ENCODE results near the gene IL1B. TPM values are rescaled to one million over a fixed set of nuclear protein-coding genes. Genes with fewer than 3 reads are reported as not detected.
A peak's percentile ranks its signal among the peaks of the same experiment; 100 is the strongest.
"Not testable (repeated sequence)": the region's sequence is repeated elsewhere in the genome, so short reads cannot be mapped to it uniquely, and the experiment has no call there.

IL1B gene
- total and polyA plus RNA-seq, 5 experiments from 2014 or later: not detected

- Mint-ChIP-seq H3K4me3 (no peak overlapping the region), H3K4me1 (peaks cover 0 to 3% (median under 1%) of the 10 kb centered on the region in 4 donors), H3K36me3 (peaks cover 0 to 15% (median 5%) of the 10 kb centered on the region in 3 donors), H3K9me3 (peaks cover 0 to 11% (median 0%) of the 10 kb centered on the region in 9 donors), H3K27me3 (peaks cover 9 to 58% (median 30%) of the 10 kb centered on the region in 5 donors), H3K27ac (no peak overlapping the region)
- DNase-seq (no peak), ATAC-seq (no peak)
- POLR2A ChIA-PET: no interaction called here
Observed at GRCh38 chr2:112870841-112871835, 34.6 kb upstream of the IL1B start.

- POLR2A ChIA-PET: no interaction called here
- DNase-seq (no peak), ATAC-seq (no peak)
- peaks cover 0 to 15% (median 5%) of the 10 kb centered on the region in 3 donors for H3K36me3 Mint-ChIP-seq
- no peak overlapping the region for H3K27ac Mint-ChIP-seq
- peaks cover 0 to 3% (median under 1%) of the 10 kb centered on the region in 4 donors for H3K4me1 Mint-ChIP-seq
- peaks cover 0 to 11% (median 0%) of the 10 kb centered on the region in 9 donors for H3K9me3 Mint-ChIP-seq
- H3K27me3 Mint-ChIP-seq: peaks cover 9 to 50% (median 30%) of the 10 kb centered on the region in 5 donors
- no peak overlapping the region for H3K4me3 Mint-ChIP-seq
Observed at GRCh38 chr2:112869258-112869842, 32.8 kb upstream of the IL1B start.

GRCh38 chr2:112867701-112868631 is 31.4 kb upstream of the IL1B start:
- Mint-ChIP-seq H3K4me3 (no peak overlapping the region), H3K27me3 (peaks cover 9 to 49% (median 29%) of the 10 kb centered on the region in 5 donors), H3K4me1 (peaks cover 0 to 3% (median under 1%) of the 10 kb centered on the region in 4 donors), H3K27ac (no peak overlapping the region), H3K36me3 (peaks cover 0 to 15% (median 5%) of the 10 kb centered on the region in 3 donors), H3K9me3 (peaks cover 0 to 11% (median 0%) of the 10 kb centered on the region in 9 donors)
- no peak for DNase-seq
- POLR2A ChIA-PET: no interaction called here
- no peak for ATAC-seq

- Mint-ChIP-seq H3K27me3 (peaks cover 6 to 32% (median 21%) of the 10 kb centered on the region in 5 donors), H3K4me3 (no peak overlapping the region), H3K9me3 (peaks cover 0 to 10% (median 0%) of the 10 kb centered on the region in 9 donors), H3K36me3 (peaks cover 0 to 5% (median 5%) of the 10 kb centered on the region in 3 donors), H3K27ac (no peak overlapping the region), H3K4me1 (peaks cover 0 to 3% (median under 1%) of the 10 kb centered on the region in 4 donors)
- POLR2A ChIA-PET: no interaction called here
- no peak for ATAC-seq
- DNase-seq: no peak
Observed at GRCh38 chr2:112866128-112866835, 29.7 kb upstream of the IL1B start.

DNA sequence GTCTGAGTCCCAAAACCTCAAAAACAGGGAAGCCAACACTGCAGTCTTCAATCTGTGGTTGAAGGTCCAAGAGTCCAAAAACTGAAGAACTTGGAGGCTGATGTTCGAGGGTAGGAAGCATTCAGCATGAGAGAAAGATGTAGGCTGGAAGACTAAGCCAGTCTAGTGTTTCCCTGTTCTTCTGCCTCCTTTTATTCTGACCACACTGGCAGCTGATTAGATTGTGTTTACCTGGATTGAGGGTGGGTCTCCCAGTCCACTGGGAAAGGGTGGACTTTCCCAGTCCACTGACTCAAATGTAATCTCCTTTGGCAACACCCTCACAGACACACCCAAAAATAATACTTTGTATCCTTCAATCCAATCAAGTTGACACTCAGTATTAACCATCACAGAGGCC is 27.5 kb upstream of the IL1B start:
- H3K4me3 Mint-ChIP-seq: no peak overlapping the region
- no peak for DNase-seq
- no peak for ATAC-seq
- H3K4me1 Mint-ChIP-seq: peaks cover 0 to 2% (median 0%) of the 10 kb centered on the region in 4 donors
- POLR2A ChIA-PET: no interaction called here
- H3K9me3 Mint-ChIP-seq: peaks cover 0 to 26% (median 7%) of the 10 kb centered on the region in 9 donors
- peaks cover 2 to 17% (median 14%) of the 10 kb centered on the region in 5 donors for H3K27me3 Mint-ChIP-seq
- peaks cover 0 to 12% (median 4%) of the 10 kb centered on the region in 3 donors for H3K36me3 Mint-ChIP-seq
- H3K27ac Mint-ChIP-seq: no peak overlapping the region

GRCh38 chr2:112859406-112860183 is 23.0 kb upstream of the IL1B start:
- H3K4me1 Mint-ChIP-seq, H3K27ac Mint-ChIP-seq, POLR2A ChIA-PET, H3K4me3 Mint-ChIP-seq, ATAC-seq, DNase-seq, H3K27me3 Mint-ChIP-seq: not testable (repeated sequence)
- peaks cover 0 to 42% (median 10%) of the 10 kb centered on the region in 9 donors for H3K9me3 Mint-ChIP-seq
- peaks cover 0 to 12% (median 10%) of the 10 kb centered on the region in 3 donors for H3K36me3 Mint-ChIP-seq

GRCh38 chr2:112850588-112850987 is 14.0 kb upstream of the IL1B start:
- no peak for DNase-seq
- H3K27ac Mint-ChIP-seq: peak overlapping the region in 1 of 10 donors; percentile 13
- no peak overlapping the region for H3K4me3 Mint-ChIP-seq
- no peaks in the 10 kb centered on the region for H3K36me3 Mint-ChIP-seq
- H3K27me3 Mint-ChIP-seq: peaks cover 3 to 29% (median 12%) of the 10 kb centered on the region in 5 donors
- H3K9me3 Mint-ChIP-seq: no peaks in the 10 kb centered on the region
- POLR2A ChIA-PET: no interaction called here
- ATAC-seq: no peak
- no peaks in the 10 kb centered on the region for H3K4me1 Mint-ChIP-seq

GRCh38 chr2:112849956-112850355 is 13.4 kb upstream of the IL1B start:
- H3K27me3 Mint-ChIP-seq: peaks cover 3 to 29% (median 12%) of the 10 kb centered on the region in 5 donors
- no peaks in the 10 kb centered on the region for H3K9me3 Mint-ChIP-seq
- no peaks in the 10 kb centered on the region for H3K4me1 Mint-ChIP-seq
- POLR2A ChIA-PET: no interaction called here
- DNase-seq (no peak), ATAC-seq (no peak)
- no peak overlapping the region for H3K4me3 Mint-ChIP-seq
- no peak overlapping the region for H3K27ac Mint-ChIP-seq
- no peaks in the 10 kb centered on the region for H3K36me3 Mint-ChIP-seq

- H3K4me3 Mint-ChIP-seq: no peak overlapping the region
- peaks cover 3 to 29% (median 12%) of the 10 kb centered on the region in 5 donors for H3K27me3 Mint-ChIP-seq
- no peaks in the 10 kb centered on the region for H3K4me1 Mint-ChIP-seq
- no peak overlapping the region for H3K27ac Mint-ChIP-seq
- DNase-seq: no peak
- ATAC-seq: no peak
- POLR2A ChIA-PET: no interaction called here
- H3K9me3 Mint-ChIP-seq: no peaks in the 10 kb centered on the region
- H3K36me3 Mint-ChIP-seq: no peaks in the 10 kb centered on the region
Observed at GRCh38 chr2:112848833-112849232, 12.3 kb upstream of the IL1B start.

GRCh38 chr2:112846031-112846430 is 9.5 kb upstream of the IL1B start:
- Mint-ChIP-seq H3K4me3 (no peak overlapping the region), H3K27me3 (peaks cover 1 to 47% (median 26%) of the 10 kb centered on the region in 5 donors), H3K36me3 (no peaks in the 10 kb centered on the region), H3K27ac (no peak overlapping the region), H3K4me1 (peaks cover 0 to 14% (median 0%) of the 10 kb centered on the region in 4 donors), H3K9me3 (no peaks in the 10 kb centered on the region)
- POLR2A ChIA-PET: no interaction called here
- DNase-seq (no peak), ATAC-seq (no peak)

- no peak overlapping the region for H3K4me3 Mint-ChIP-seq
- H3K36me3 Mint-ChIP-seq: no peaks in the 10 kb centered on the region
- DNase-seq: no peak
- H3K27ac Mint-ChIP-seq: no peak overlapping the region
- H3K4me1 Mint-ChIP-seq: peaks cover 0 to 27% (median 0%) of the 10 kb centered on the region in 4 donors
- POLR2A ChIA-PET: no interaction called here
- peaks cover 8 to 53% (median 33%) of the 10 kb centered on the region in 5 donors for H3K27me3 Mint-ChIP-seq
- H3K9me3 Mint-ChIP-seq: no peaks in the 10 kb centered on the region
- ATAC-seq: no peak
Observed at GRCh38 chr2:112843836-112844235, 7.3 kb upstream of the IL1B start.

Data from naive thymus-derived CD8-positive, alpha-beta T cell (primary cell).